Prostate gland (tissue), 2 donors: ENCODE measurements around the gene VEGFB.

Experiments used
- CTCF ChIP-seq, 4 experiments: fragments of 200-600 bp in 2 of 4; fragments of 450-650 bp in 2 of 4; sonication (generic) in 2 of 4; IDR thresholded peaks; 1 replicate in 3 of 4; 2 replicates in 1 of 4; pipeline ENCODE4 v1.5.1; 2016 to 2019; ENCODE audit warnings: antibody characterized with exemption in 4 of 4, mild to moderate bottlenecking in 2 of 4, moderate library complexity in 2 of 4
- POLR2A ChIP-seq: fragments of 450-650 bp; IDR thresholded peaks from one replicate; pipeline ENCODE4 v1.6.1; 2016; ENCODE audit warnings: antibody characterized with exemption, mild to moderate bottlenecking
- POLR2AphosphoS5 ChIP-seq: sonication (generic); formaldehyde crosslinking; IDR thresholded peaks from one replicate; pipeline ENCODE4 v1.6.1; 2017; ENCODE audit warnings: antibody characterized with exemption

- peak; percentile 59 for TF ChIP-seq POLR2A
- peak in 1 of 4 experiments; percentile 35 for TF ChIP-seq CTCF (IDR thresholded peaks at IDR 0.05)
- TF ChIP-seq POLR2AphosphoS5, result peak; percentile 37
Observed at GRCh38 chr11:64252003-64252872, 17.9 kb downstream of the VEGFB start.
